ENCODE measurements around the gene SEC23A.

The SEC23A gene

DNA sequence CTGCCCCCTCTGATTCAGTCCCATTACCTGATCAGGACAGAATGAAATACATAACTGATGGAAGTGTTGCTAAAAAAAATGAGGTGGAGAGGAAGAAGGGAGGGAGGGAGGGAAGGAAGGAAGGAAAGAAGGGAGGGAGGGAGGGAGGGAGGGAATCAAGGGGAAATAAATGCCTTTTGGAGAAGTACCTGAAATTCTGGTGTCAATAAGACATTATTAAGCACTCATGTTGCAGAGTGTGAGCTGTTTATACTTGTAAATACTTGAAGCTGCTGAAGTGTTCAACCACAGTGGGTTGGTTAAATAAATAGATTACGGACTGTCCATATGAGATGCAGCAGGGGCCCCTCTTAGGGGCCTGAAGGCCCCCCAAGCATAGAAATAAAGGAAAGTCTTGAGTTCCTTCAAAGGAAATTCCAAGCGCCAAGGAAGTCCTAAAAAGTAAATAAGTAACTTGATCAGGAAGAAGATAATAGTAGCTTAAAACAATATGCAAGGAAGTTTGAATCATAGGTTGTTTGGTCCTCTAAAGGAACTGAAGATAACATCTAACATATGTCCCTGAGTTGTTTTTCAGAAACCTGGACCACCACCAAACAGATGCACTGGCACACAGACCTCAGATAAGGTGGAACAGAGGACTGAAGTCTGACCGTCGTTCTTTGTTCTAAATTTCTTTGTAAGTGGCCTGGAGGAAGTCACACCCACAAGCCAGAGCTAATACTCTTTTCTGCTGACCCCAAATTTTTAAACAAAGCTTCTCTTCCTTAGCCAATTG is 110.8 kb downstream of the SEC23A start:
- DNase-seq (ENCODE audit: low read depth, low spot score) = no peak
- TF ChIP-seq, protein P1, sequence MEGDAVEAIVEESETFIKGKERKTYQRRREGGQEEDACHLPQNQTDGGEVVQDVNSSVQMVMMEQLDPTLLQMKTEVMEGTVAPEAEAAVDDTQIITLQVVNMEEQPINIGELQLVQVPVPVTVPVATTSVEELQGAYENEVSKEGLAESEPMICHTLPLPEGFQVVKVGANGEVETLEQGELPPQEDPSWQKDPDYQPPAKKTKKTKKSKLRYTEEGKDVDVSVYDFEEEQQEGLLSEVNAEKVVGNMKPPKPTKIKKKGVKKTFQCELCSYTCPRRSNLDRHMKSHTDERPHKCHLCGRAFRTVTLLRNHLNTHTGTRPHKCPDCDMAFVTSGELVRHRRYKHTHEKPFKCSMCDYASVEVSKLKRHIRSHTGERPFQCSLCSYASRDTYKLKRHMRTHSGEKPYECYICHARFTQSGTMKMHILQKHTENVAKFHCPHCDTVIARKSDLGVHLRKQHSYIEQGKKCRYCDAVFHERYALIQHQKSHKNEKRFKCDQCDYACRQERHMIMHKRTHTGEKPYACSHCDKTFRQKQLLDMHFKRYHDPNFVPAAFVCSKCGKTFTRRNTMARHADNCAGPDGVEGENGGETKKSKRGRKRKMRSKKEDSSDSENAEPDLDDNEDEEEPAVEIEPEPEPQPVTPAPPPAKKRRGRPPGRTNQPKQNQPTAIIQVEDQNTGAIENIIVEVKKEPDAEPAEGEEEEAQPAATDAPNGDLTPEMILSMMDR (IDR thresholded peaks at IDR 0.05; ENCODE audit: insufficient read depth, low read length, missing control alignments) = no peak
- ChIA-PET CTCF (no interaction called here), POLR2A (no interaction called here)
- no peak overlapping the region for H3K4me3 ChIP-seq (ENCODE audit: low read depth, low read length)

DNA sequence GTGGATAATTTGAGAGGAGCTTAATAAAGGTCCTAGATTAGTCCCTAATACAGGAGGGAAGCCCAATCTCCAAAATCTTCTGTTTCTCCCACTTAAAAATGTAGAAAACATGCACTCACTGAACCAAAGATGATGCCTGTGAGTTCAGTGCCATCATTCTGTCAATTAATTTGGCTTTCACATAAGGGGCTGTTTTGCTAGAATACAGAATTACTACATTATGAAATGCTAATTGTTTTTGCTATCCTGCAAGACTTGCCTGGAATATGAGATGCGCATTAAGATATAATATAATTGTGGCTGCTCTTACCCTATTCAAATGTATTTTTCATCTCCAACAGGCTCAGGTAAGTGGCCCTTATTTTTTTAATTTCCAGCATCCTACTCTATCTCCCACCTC is 111.7 kb downstream of the SEC23A start:
- DNase-seq (ENCODE audit: low read depth, low spot score) = no peak
- TF ChIP-seq, protein P1 (IDR thresholded peaks at IDR 0.05; ENCODE audit: insufficient read depth, low read length, missing control alignments) = no peak
- no peak overlapping the region for H3K4me3 ChIP-seq (ENCODE audit: low read depth, low read length)
- CTCF ChIA-PET = interaction anchor here (1.2 kb wide), 1 partner anchor 25 kb away, joined by 4 read pairs; no protein-coding TSS in a partner anchor
- POLR2A ChIA-PET = no interaction called here

DNA sequence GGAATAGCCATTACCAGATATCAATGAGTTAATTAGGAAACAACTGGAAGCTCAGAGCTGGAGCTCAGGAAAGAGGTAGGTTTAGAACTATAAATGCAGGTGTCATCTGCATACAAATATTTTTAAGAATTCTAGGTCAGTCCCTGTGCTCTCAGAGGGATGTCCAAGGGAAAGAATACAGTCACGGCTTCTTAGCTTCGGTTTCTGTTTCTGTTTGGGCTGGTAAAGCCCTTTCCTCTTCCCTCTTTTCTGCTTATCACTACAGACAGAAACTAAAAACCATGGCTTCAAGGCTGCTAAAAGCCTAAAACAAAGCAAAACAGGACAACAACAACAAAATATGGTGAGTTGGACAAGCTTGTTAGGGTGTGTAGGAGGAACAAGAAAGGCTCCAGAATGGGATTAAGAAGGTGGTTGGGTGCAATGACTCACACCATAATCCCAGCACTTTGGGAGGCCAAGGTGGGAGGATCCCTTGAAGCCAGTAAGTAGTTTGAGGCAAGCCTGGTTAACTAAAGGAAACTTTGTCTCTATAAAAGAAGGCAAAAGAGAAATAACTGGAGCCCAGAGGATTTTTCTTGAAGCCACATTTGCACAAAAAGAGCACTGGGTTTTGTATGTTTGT is 113.0 kb downstream of the SEC23A start:
- TF ChIP-seq, protein P1 (IDR thresholded peaks at IDR 0.05; ENCODE audit: insufficient read depth, low read length, missing control alignments) = no peak
- DNase-seq (ENCODE audit: low read depth, low spot score) = no peak
- no peak overlapping the region for H3K4me3 ChIP-seq (ENCODE audit: low read depth, low read length)
- ChIA-PET POLR2A (no interaction called here), CTCF (interaction anchor here (1.0 to 1.6 kb wide), 3 partner anchors 23 to 26 kb away, joined by 3 to 6 read pairs (median 4); no protein-coding TSS in a partner anchor)

DNA sequence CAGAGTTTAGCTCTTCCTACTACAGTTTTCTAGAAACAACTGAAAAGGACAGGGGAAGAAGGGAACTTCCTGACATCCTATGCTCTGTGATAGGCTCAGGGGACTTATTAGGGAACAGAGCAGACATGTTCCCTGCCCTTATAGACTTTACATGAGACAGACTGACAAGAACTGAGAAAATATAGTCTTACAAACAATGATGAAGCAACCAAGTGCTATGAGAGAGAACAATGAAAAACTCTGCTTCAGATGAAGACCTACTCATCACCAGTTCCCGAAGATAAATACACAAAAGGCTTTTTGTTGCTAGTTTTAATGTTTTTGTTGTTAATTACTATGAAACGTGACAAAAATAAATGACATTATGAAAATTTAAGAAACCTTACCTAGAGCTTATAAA is 115.3 kb downstream of the SEC23A start:
- DNase-seq (ENCODE audit: low read depth, low spot score) = no peak
- TF ChIP-seq, protein P1 (IDR thresholded peaks at IDR 0.05; ENCODE audit: insufficient read depth, low read length, missing control alignments) = no peak
- CTCF ChIA-PET = no interaction called here
- no peak overlapping the region for H3K4me3 ChIP-seq (ENCODE audit: low read depth, low read length)
- POLR2A ChIA-PET = no interaction called here

DNA sequence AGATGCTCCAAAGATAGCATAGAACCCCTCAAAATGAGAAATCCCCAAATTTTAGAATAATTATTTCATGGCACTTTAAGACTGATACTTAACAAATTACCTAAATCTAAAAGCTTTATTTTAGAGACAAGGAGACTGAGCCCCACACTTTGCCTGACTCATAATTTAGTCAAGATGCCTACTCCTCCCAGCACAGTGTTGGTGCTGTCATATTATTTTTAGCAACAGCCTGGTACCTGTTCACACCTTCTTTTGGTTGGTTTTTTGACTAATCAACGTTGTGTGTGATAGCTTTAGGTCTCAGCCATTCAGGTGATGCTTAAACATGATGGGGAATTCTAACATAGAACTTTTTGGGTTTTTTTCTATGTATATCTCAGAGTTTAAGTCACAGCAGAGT is 120.2 kb downstream of the SEC23A start:
- ChIA-PET CTCF (interaction anchor here (1.5 kb wide), 1 partner anchor 33 kb away, joined by 5 read pairs; no protein-coding TSS in a partner anchor), POLR2A (no interaction called here)
- no peak overlapping the region for H3K4me3 ChIP-seq (ENCODE audit: low read depth, low read length)
- TF ChIP-seq, protein P1 (IDR thresholded peaks at IDR 0.05; ENCODE audit: insufficient read depth, low read length, missing control alignments) = no peak
- no peak for DNase-seq (ENCODE audit: low read depth, low spot score)

DNA sequence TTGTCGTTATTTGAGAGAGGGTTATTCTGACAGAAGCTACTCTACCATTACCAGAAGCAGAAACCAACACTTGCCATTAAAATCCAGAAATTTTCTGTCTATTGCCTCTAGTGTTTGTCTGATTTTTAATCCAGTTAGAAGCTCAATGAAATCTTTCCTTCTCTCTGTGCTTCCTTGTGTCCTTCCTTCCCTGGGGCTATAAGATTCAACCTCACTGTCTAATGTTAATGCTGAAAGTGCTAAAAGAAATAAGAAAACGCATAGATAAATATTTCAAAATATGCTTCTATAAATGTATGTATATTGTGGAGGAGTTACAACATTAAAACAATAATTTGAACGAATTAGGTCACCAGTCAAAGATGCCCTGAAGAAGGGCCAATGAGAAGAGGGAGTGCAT is 120.8 kb downstream of the SEC23A start:
- TF ChIP-seq, protein P1 (IDR thresholded peaks at IDR 0.05; ENCODE audit: insufficient read depth, low read length, missing control alignments) = no peak
- H3K4me3 ChIP-seq (ENCODE audit: low read depth, low read length) = no peak overlapping the region
- DNase-seq (ENCODE audit: low read depth, low spot score) = no peak
- ChIA-PET CTCF (interaction anchor here (1.5 kb wide), 1 partner anchor 33 kb away, joined by 5 read pairs; no protein-coding TSS in a partner anchor), POLR2A (no interaction called here)

Measured in AG04449 (cell line).